ENCODE measurements around the gene MYO6.

The MYO6 gene

DNA sequence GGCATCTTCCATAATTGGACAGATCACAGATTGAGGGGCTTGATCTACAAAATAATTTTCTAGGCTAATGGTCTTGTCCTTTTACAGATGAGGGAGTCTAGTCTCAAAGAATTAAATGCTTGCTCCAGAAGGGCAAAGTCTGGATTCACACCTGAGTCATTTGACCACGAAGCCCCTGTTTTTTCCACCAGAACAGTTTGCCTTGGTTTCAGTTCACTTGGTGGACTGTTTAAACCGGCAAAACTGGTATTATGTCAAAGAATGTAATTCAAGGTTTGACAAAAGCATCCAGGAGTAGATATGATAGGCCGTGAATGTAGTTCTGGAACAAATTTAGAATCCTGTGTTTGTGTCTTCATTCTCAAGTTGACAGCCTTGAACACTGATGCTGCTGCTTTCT is 3.3 kb downstream of the MYO6 start:
- no peak overlapping the region for H3K4me3 ChIP-seq (ENCODE audit: low read length)
- no peak for TF ChIP-seq CTCF (conservative IDR thresholded peaks at IDR 0.05; ENCODE audit: low read depth, low read length)
- no peak for DNase-seq (ENCODE audit: low read depth)

DNA sequence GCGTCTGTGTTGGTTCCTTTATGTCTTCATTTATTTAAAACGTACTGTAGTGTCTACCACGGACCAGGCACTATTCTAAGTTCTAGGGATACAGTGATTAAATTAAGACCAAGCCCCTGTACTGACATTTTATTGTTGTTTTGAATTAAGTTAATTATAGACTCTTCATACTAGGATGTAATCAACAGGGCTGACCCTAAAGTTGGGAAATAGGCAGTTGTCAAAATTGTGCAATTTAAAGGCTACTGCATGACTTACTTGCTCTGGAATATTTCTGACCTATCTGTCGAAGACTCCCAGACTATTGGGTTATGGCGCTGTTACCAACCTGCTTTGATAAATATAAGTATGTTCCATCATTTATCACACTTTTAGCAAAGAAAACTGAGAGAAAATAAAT is 6.7 kb downstream of the MYO6 start:
- DNase-seq (ENCODE audit: low read depth) = no peak

DNA sequence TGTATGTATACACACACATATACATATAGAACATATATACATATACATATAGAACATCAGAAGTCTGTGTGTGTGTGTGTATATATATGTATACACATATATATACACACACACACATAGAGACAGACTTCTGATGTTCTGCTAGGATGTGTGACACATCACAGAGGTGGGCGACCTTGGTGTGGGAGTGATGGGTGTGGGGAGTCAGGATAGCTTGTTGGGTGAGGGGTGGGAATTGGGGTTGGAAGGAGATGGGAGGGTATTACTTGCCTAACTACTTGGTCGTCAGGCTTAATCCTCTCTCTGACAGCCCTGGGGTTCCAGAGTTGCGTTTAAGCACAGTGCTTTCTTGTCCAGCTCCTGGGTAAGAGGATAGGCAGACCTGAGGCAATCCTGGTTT is 8.3 kb downstream of the MYO6 start:
- DNase-seq (ENCODE audit: low read depth) = no peak
- TF ChIP-seq CTCF (conservative IDR thresholded peaks at IDR 0.05; ENCODE audit: low read depth, low read length) = no peak
- H3K4me3 ChIP-seq (ENCODE audit: low read length) = no peak overlapping the region

More for the DNA sequence above, 6.7 kb downstream of the MYO6 start:
- no peak for TF ChIP-seq CTCF (conservative IDR thresholded peaks at IDR 0.05; ENCODE audit: low read depth, low read length)
- no peak overlapping the region for H3K4me3 ChIP-seq (ENCODE audit: low read length)

DNA sequence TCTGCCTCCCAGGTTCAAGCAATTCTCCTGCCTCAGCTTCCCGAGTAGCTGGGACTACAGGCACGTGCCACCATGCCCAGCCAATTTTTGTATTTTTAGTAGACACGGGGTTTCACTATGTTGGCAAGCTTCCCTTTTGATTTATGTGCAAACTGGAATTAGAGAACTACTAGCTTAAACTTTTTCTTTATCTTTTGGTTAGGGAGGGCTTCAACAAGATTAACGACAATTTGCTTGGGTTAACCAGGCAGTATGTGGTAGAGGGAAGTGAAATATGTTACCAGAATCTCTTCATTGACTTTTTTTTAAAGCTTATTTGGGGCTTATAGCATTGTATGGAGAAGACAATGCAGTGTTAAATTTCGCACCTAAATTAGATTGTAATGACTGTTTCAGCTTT is 9.0 kb downstream of the MYO6 start:
- no peak for DNase-seq (ENCODE audit: low read depth)
- no peak overlapping the region for H3K4me3 ChIP-seq (ENCODE audit: low read length)
- TF ChIP-seq CTCF (conservative IDR thresholded peaks at IDR 0.05; ENCODE audit: low read depth, low read length) = no peak

DNA sequence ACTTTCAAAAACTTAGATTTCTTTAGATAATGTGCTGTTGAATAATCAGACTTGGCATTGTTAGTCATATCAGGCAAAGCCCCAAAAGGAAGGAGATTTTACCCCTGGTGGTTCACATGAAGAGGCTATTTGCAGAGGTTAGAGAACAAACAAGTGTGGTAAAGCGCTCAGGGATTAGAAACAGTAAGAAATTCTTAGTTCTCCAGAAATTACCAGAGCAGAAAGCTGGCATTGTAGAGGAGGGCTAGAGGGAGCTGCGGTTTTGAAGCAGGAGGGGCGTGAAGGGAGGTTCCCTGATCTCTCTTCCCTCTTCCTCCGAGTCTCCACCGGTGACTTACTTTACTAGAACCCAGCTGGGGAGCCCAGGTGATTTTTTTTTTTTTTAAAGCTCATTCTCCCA is 10.2 kb downstream of the MYO6 start:
- no peak for DNase-seq (ENCODE audit: low read depth)
- no peak overlapping the region for H3K4me3 ChIP-seq (ENCODE audit: low read length)
- no peak for TF ChIP-seq CTCF (conservative IDR thresholded peaks at IDR 0.05; ENCODE audit: low read depth, low read length)

DNA sequence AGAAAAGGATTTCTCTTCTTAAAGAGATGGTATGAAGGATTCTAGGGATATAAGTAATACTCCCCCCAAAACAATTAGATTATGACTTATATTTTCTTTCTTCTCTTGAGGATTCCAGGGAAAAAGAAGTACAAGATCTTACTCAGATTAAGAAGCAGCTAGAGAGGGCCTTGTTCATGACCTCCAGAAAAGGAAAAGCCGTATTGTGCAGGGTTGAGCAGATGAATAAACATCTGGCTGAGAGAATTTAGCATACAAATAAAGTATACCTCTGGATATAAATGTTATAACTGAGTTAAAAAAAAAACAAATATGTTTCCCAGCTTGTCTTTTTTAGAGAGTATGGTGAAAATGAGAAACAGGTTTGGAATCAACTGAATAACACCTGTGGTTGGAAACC is 11.3 kb downstream of the MYO6 start:
- no peak for DNase-seq (ENCODE audit: low read depth)
- no peak for TF ChIP-seq CTCF (conservative IDR thresholded peaks at IDR 0.05; ENCODE audit: low read depth, low read length)
- H3K4me3 ChIP-seq (ENCODE audit: low read length) = no peak overlapping the region

GRCh38 chr6:75761489-75761888 is 12.4 kb downstream of the MYO6 start:
- no peak for DNase-seq (ENCODE audit: low read depth)
- no peak overlapping the region for H3K4me3 ChIP-seq (ENCODE audit: low read length)
- TF ChIP-seq CTCF (conservative IDR thresholded peaks at IDR 0.05; ENCODE audit: low read depth, low read length) = no peak
